Endometrial microvascular endothelial cells (primary cell): ENCODE data around the gene ATP8B3. TPM values are rescaled to one million over a fixed set of nuclear protein-coding genes. Genes with fewer than 3 reads are reported as not detected.
"Not testable (repeated sequence)": the region's sequence is repeated elsewhere in the genome, so short reads cannot be mapped to it uniquely, and the experiment has no call there.

Source experiments
- in situ Hi-C: cut with HindIII; loops from 2 replicates; pipeline ENCODE4 v1.10.0; 2017; ENCODE audit warnings: low sequenced_read_pairs, low pct_unique_long_range_greater_than_20kb; ENCODE audit errors: inconsistent ontology term
- total RNA-seq: library from RNA; depleted of rRNA; stranded (reverse); fragments of >200 nt; gene quantifications from one replicate; pipeline ENCODE4 v1.2.3, GENCODE V29; 2015; ENCODE audit errors: inconsistent ontology term

The ATP8B3 gene
- total RNA-seq, 1 donor from 2014 or later: 2.0 TPM

- in situ Hi-C loops: no loop called here
These were observed 48.1 kb downstream of the ATP8B3 start for GRCh38 chr19:1763648-1764639.

GRCh38 chr19:1762243-1763117, 49.6 kb downstream of the ATP8B3 start:
- in situ Hi-C loops: no loop called here

GRCh38 chr19:1761528-1762242, 50.4 kb downstream of the ATP8B3 start:
- in situ Hi-C loops: no loop called here

GRCh38 chr19:1760786-1761527, 51.1 kb downstream of the ATP8B3 start:
- in situ Hi-C loops: not testable (repeated sequence)

- in situ Hi-C loops: no loop called here
These were observed 52.1 kb downstream of the ATP8B3 start for GRCh38 chr19:1760020-1760419.

- in situ Hi-C loops: no loop called here
These were observed 52.8 kb downstream of the ATP8B3 start for GRCh38 chr19:1758959-1759903.

- in situ Hi-C loops: no loop called here
These were observed 53.9 kb downstream of the ATP8B3 start for GRCh38 chr19:1758231-1758577.

- in situ Hi-C loops: no loop called here
These were observed 54.4 kb downstream of the ATP8B3 start for GRCh38 chr19:1757468-1758230.

- in situ Hi-C loops: no loop called here
These were observed 55.2 kb downstream of the ATP8B3 start for GRCh38 chr19:1756705-1757465.

- in situ Hi-C loops: no loop called here
These were observed 55.8 kb downstream of the ATP8B3 start for GRCh38 chr19:1756264-1756663.

- in situ Hi-C loops: no loop called here
These were observed 56.5 kb downstream of the ATP8B3 start for GRCh38 chr19:1755467-1756171.

GRCh38 chr19:1754636-1755466, 57.2 kb downstream of the ATP8B3 start:
- in situ Hi-C loops: no loop called here

GRCh38 chr19:1754018-1754635, 57.9 kb downstream of the ATP8B3 start:
- in situ Hi-C loops: no loop called here
